Dedifferentiated amniotic fluid mesenchymal stem cell (primary cell): Measurements from ENCODE around the gene RANBP6.
A peak's percentile ranks its signal among the peaks of the same experiment; 100 is the strongest.

ENCODE experiments used
- DNase-seq: peaks from one replicate; pipeline ENCODE4 v3.0.0-alpha.2; 2016; ENCODE audit errors: extremely low spot score

Gene RANBP6

DNA sequence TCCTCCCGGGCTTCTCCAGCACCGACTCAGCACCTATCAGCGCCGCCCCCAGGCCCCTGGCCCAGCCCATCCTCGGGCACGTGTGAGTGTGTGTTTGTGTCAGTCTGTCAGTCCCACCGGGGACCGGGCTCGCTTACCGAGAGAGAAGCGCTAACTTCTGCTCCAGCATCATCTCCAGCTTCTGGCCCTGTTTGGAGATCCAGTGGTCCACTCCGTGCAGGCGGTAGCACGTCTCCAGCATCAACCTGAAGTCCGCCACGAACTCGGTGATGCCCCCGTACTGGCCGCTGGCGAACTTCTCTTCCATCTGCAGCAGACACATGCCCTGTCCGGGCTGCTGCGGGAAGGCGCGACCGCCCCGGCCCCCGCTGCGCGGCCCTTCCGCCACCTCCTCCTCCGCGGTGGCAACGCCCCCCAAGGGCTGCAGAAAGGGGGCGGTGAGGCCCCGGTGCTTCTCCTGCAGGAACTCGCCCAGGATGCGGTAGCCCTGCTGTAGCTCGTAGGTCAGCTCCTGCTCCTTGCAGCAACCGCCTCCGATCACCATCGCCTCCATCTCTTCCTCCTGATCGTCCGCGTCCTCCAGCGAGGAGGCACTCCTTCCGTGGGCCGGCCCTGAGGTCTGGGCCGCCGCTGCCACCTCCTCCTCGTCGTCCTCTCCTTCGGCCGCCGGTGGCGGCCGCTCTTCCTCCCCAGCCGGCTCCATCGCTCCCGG lies 8.2 kb downstream of the RANBP6 start:
- DNase-seq, result no peak

- peak; percentile 69 for DNase-seq
Measured at GRCh38 chr9:6006749-6007057, 8.7 kb downstream of the RANBP6 start.

DNA sequence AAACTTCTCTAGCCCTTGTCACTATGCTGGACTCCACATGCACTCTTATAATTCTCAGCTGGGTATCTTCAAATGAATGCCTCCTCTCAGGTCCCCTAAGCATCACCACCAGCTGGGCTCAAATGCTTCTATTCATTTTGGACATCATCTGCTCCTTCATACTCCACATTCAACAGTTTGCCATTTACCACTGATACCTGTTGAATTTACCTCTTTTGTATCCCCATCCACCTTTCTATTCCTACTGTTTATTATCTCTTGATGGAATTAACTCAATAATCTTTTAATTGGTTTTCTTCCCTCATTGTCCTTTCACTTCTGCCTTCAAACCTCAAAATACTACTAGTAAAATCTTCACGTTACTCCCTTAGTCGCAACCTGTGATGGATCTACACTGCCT lies 14.5 kb downstream of the RANBP6 start:
- no peak for DNase-seq

DNA sequence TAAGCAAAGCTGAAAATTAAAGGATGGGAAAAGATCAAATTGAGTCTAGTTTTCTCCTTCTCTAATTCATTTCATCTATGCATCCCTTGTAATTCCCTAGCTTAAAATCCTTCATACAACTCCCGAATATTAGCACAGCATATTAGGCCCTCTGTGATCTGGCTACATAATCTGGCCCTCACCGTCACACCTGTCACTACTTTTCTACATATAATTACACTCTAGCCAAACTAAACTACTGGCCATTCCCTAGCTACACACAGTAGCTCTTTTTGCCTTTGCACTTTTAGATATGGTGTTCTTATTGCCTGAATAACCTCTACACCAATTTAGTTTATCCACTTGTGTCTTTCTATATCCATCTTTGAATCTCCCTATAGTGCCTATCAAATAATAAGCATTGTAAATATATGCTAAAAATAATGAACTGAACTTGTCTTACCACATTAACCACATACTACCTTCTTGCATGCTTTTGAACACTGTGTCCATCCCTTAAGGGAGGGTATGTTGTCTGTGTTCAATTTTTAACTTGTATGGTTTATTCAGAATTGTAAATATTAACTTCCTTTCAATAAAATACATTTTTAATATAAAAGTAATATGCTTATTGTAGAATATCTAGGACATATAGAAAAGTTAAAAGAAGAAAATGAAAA lies 15.9 kb downstream of the RANBP6 start:
- DNase-seq, result no peak

DNA sequence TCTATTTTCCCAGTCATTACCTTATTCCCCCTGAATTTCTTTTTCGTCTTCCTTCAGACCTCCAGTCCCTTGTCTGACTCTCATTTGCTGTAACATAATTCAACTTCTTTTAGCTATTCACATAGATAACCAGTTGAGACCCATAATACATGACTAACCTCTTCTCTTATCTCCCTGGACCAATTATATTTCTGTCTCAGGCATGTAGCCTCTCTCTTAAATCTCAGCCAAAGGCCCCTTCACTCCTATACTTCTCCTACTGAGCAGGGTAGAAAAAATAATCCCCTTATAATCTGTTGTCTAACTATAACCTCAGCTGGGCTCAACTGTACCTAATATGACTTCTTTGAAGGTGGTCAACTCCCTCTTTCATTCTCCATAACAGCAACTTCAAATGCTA lies 20.9 kb downstream of the RANBP6 start:
- DNase-seq, result no peak

GRCh38 chr9:5988265-5988664 lies 27.2 kb downstream of the RANBP6 start:
- DNase-seq, result no peak

- DNase-seq, result no peak
Measured at GRCh38 chr9:5983042-5983441, 32.4 kb downstream of the RANBP6 start.

GRCh38 chr9:5982317-5982716 lies 33.1 kb downstream of the RANBP6 start:
- DNase-seq, result no peak

GRCh38 chr9:5978523-5978922 lies 36.9 kb downstream of the RANBP6 start:
- DNase-seq, result no peak

- DNase-seq, result no peak
Measured at GRCh38 chr9:5976674-5977397, 38.6 kb downstream of the RANBP6 start.

- DNase-seq, result peak; percentile 18
Measured at GRCh38 chr9:5971740-5972139, 43.7 kb downstream of the RANBP6 start.
